GM12873 (cell line): ENCODE results near the gene ANO10.

Experiments used
- TF ChIP-seq, protein P1 (sequence below): IDR thresholded peaks from 2 replicates; pipeline ENCODE4 v1.5.1; 2012; ENCODE audit warnings: low read depth, mild to moderate bottlenecking, moderate library complexity, low read length, control low read depth; ENCODE audit not compliant: insufficient read depth; ENCODE audit errors: missing control alignments

ANO10 gene

DNA sequence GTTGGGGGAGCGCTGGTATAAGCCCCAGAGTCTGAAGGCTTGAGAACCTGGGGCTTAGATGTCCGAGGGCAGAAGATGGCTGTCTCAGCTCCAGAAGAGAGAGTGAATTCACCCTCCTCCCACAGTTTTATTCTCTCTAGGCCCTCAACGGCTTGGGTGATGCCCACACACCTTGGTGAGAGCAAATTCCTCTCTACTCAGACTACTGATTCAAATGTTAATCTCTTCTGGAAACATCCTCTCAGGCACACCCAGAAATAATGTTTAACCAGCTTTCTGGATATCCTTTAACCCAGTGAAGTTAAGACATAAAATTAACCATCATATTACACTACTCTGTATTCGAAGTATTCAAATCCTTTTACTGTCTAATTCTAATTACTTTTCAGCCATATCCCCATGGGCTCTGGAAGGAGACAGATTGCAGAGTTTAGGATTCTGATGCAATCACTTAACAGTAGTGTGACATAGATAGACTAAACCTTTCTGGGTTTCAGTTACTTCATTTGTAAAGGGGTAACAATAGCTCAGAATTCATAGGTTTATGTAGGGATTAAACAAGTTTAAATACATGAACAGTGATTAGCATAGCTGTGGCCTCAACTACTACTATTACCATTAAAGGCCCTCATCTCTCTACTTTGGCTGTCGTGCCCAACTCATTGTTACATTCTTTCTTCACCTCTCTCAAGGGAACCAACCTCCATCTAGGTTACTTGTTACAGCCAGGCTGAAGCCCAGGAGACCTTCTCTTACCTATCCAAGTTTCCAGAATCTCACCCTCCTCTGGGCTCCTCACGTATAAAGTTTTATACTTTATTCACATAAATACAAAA is 25.7 kb upstream of the ANO10 start:
- TF ChIP-seq, protein P1, sequence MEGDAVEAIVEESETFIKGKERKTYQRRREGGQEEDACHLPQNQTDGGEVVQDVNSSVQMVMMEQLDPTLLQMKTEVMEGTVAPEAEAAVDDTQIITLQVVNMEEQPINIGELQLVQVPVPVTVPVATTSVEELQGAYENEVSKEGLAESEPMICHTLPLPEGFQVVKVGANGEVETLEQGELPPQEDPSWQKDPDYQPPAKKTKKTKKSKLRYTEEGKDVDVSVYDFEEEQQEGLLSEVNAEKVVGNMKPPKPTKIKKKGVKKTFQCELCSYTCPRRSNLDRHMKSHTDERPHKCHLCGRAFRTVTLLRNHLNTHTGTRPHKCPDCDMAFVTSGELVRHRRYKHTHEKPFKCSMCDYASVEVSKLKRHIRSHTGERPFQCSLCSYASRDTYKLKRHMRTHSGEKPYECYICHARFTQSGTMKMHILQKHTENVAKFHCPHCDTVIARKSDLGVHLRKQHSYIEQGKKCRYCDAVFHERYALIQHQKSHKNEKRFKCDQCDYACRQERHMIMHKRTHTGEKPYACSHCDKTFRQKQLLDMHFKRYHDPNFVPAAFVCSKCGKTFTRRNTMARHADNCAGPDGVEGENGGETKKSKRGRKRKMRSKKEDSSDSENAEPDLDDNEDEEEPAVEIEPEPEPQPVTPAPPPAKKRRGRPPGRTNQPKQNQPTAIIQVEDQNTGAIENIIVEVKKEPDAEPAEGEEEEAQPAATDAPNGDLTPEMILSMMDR: no peak

DNA sequence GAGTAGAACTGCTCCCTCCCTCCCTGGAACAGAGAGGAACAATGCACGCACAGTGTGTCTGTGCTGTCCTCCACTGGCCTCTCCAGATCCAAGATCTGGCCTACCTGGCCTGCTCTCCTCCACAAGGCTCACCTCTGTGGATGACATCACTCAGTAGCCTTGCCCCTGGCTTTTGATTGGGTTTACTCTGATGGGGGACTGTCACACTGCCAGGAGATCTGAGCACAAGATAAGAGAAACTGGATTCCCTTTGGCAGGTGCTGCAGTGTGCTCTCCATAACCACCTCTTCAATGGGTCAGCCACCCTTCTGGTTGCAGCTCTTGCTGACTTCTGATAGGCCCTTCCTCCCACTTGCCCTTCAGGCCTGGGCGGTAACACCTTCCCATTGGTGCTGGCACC is 22.6 kb upstream of the ANO10 start:
- TF ChIP-seq, protein P1: no peak

DNA sequence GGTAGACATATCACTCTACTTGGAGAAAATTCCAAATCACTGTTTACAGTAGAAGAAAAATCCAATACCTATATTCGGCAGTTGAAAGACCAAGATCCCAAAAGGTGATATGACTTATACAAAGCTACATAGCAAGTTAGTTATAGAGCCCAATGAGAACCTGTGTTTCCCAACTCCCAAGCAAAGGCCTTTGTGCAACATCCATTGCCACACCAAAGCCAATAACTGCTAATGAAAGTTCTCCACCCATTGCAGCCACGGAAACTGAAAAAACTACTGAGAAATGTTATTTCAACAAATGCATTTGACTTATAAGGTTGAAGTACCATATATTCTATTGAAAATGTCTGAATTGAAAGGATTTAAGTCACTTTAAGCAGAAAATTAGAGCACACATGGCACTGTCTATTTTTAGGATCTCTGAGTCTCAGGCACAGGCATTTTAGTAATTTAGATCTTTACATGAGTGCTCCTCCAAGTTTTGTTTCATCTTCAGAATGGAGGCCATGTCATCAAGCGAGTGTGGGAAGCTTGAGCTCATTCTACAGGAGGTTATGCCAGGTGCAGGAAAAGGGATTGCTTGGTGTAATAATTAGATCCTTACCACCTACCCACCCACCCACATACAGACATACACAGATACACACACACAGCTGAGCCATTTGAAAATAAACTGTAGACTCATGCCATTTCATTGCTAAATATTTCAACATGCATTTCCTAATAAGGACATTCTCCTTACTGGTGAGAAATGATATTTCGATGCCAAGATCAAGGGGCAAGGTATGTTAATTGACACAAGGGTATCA is 19.7 kb upstream of the ANO10 start:
- TF ChIP-seq, protein P1: no peak

DNA sequence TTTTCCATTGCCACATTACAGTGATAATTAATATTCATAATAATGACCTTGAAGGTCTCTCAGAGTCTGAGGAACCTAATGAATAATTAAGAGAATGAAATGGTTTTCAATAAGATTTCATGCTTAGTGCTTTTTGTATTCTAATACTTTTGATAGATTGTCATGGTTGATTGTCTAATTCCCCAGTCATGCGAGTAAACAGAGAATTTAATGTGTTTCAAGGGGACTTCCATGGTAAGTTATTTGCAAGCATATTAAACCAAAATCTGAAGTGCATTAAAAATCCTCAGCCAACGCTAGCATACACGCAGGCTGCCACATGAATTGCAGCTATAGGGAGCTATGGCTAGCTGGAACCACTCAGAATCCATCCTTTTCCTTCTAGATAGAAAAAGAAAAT is 18.9 kb upstream of the ANO10 start:
- TF ChIP-seq, protein P1: no peak

DNA sequence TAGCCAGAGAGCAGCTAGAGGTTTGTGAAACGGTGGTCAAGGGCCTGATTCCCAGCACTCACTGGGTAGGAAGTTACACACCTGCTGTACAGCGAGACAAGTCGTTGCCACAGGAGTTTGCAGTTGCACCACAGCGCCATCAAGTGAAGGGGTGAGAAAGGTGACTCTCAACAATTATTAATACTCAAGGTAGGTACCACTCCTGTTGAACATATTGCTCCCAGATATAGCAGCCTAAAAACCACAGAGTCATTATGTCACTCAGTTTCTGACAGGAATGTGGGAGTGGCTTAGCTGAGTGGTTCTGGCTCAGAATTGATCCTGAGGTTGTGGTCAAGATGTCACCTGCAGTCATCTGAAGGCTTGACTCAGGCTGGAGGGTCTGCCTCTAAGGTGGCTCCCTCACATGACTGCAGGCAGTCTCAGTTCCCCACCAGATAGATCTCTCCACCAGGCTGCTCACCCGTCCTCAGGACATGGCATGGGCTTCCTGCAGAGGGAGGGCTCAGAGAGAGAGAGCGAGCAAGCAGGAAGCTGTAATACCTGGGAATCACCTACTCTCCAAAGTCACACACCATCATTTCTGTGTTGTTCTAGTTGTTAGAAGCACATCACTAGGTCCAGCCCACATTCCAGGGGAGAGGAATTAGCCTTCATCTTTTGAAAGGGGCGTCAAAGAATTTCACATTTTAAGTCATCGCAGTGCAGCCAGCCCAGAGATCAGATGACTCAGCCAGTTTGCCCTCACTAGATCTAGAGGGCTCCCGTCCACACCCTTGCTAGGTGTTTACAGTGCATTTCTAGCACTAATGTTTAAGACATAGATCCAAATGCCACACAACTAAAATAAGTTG is 17.0 kb upstream of the ANO10 start:
- TF ChIP-seq, protein P1: peak; percentile 39

DNA sequence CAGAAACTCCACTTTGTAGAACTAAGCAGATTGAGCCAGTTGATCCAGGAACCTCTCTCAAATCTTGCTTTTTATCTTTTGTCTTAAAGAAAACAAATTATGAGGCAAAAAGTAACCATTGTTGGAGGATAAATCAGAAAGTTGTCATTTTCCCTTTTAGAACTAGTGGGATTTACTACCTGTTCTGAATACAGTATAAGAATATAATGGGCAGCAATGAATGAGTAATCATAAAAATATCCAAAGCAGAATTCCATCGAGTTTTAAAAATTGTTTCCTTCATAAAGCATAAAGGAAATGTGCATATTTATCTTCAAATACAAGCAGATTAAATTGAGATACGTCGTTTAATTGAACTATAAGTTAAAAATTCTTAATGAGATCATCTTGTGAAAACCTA is 15.9 kb upstream of the ANO10 start:
- TF ChIP-seq, protein P1: no peak
